Heart left ventricle (tissue), 16 donors: Measurements from ENCODE around the gene TRMT2A. TPM values are rescaled to one million over a fixed set of nuclear protein-coding genes. Genes with fewer than 3 reads are reported as not detected.

Experiments used
- ATAC-seq, 4 donors: fragments of 200-7000 bp; cut with Tn5 transposase; one replicate each; pipeline ENCODE4 v1.9.1; 2020 to 2022; ENCODE audit warnings: moderate library complexity in 4 of 4, mild to moderate bottlenecking in 3 of 4, moderate number of reproducible peaks in 1 of 4
- DNase-seq, 5 donors: peaks; one replicate each; pipeline ENCODE4 v3.0.0-alpha.2; 2020
- H3K27ac ChIP-seq, 12 donors: fragments of 200-600 bp; sonication (generic) in 4 of 12; one replicate each; pipeline versions ENCODE4 v1.5.0 to v1.8.0; 2016 to 2022; ENCODE audit warnings: mild to moderate bottlenecking in 2 of 12
- H3K27me3 ChIP-seq, 9 donors: fragments of 200-600 bp; sonication (generic) in 2 of 9; one replicate each; pipeline versions ENCODE4 v1.5.1 to v1.8.0; 2016 to 2022; ENCODE audit warnings: mild to moderate bottlenecking in 3 of 9
- H3K36me3 ChIP-seq, 9 donors: fragments of 200-600 bp; sonication (generic) in 2 of 9; one replicate each; pipeline versions ENCODE4 v1.5.0 to v1.8.0; 2018 to 2022; ENCODE audit warnings: mild to moderate bottlenecking in 2 of 9
- H3K4me1 ChIP-seq, 12 donors: fragments of 200-600 bp; sonication (generic) in 4 of 12; one replicate each; pipeline versions ENCODE4 v1.5.0 to v1.8.0; 2016 to 2022; ENCODE audit warnings: mild to moderate bottlenecking in 3 of 12
- H3K4me3 ChIP-seq, 12 donors: fragments of 200-600 bp; sonication (generic) in 4 of 12; one replicate each; pipeline versions ENCODE4 v1.5.0 to v1.8.0; 2017 to 2022; ENCODE audit warnings: mild to moderate bottlenecking in 9 of 12, moderate library complexity in 4 of 12
- H3K9me3 ChIP-seq, 12 donors: fragments of 200-600 bp; sonication (generic) in 4 of 12; one replicate each; pipeline versions ENCODE4 v1.5.0 to v1.8.0; 2016 to 2022; ENCODE audit warnings: mild to moderate bottlenecking in 1 of 12
- CTCF ChIP-seq, 12 donors: fragments of 200-600 bp; sonication (generic) in 4 of 12; IDR thresholded peaks; one replicate each; pipeline versions ENCODE4 v1.5.0 to v1.8.0; 2018 to 2022; ENCODE audit warnings: antibody characterized with exemption in 12 of 12, mild to moderate bottlenecking in 5 of 12
- POLR2A ChIP-seq, 2 donors: fragments of 450-650 bp; IDR thresholded peaks; one replicate each; pipeline ENCODE4 v1.6.1; 2017; ENCODE audit warnings: antibody characterized with exemption in 2 of 2, mild to moderate bottlenecking in 2 of 2, moderate library complexity in 2 of 2
- WGBS, 4 donors: extraction: QIAGEN DNeasy Blood & Tissue Kit in 2 of 4; methylation state at CpG; one replicate each; pipeline versions ENCODE4 v1.1.5 to v1.1.7; 2013 to 2018; 5-methylcytosine and 5-hydroxymethylcytosine counted together
- intact Hi-C, 10 donors: fragments of 100-400 bp; cut with DNase I; formaldehyde crosslinking; loops; one replicate each; pipeline versions ENCODE4 v1.11.1 to v1.14.2; 2022
- polyA plus RNA-seq, 2 donors: library from polyadenylated mRNA; stranded (reverse); fragments of 200-250 nt; gene quantifications; one replicate each; pipeline ENCODE4 v1.2.3, GENCODE V29; 2013
- total RNA-seq, 9 donors: library from RNA; depleted of rRNA in 2 of 9; stranded (reverse); fragments of >200 nt in 2 of 9; fragmentation: NEBNext Ultra II Directional in 3 of 9; extraction: Animal tissue kit (Norgen Biotek cat#: 25700) in 3 of 9; gene quantifications; one replicate each; pipeline versions ENCODE4 v1.1.0 to v1.2.4, GENCODE V29; 2016 to 2023
- donor health status: ischemic (EF 13 %, LVEDD 7.1; RV severe dilation, severe dysfunction).
- donor health status: healthy with polysubstance abuse.
- donor health status: DM: no; HTN: yes; CAD: no.
- donor health status: DM: no; HTN: no; CAD: no.
- donor health status: ischemic (EF 25% LVEDD 6.9; RV normal size, moderate dysfunction).
- donor health status: ischemic (EF 25% LVEDD 5.7; RV mildly dilated, moderate dysfunction).
- donor health status: healthy.
- donor health status: DM: yes; HTN: yes; CAD: no.
- donor health status: ischemic (EF 35%, LVEDD 5.7; RV mildly dilated, moderate dysfunction).
- donor health status: nonischemic (EF 11% LVEDD 7.7; RV severe dilation, severe dysfunction).
- donor health status: DM: yes; HTN: yes; CAD: no.
- donor health status: PGD.
- donor health status: ischemic (EF 29% LVEDD 5.4; RV normal size, mild dysfunction).
- donor health status: nonischemic (EF 23%, LVEDD 6.1; RV moderate dilation, normal function).

The TRMT2A gene
- total and polyA plus RNA-seq, 11 donors = 15.8 to 31.3 (median 20.2) TPM

- Histone ChIP-seq H3K27ac (no peak overlapping the region), H3K4me3 (no peak overlapping the region), H3K4me1 (peaks cover 3 to 22% (median 12%) of the 10 kb centered on the region in 12 donors), H3K36me3 (peaks cover 0 to 42% (median 28%) of the 10 kb centered on the region in 9 donors), H3K9me3 (no peaks in the 10 kb centered on the region), H3K27me3 (no peaks in the 10 kb centered on the region)
- intact Hi-C loops = loop anchor here in 4 of 10 donors (5.0 to 10.0 kb wide), 2 partner anchors 156 to 163 kb away; no protein-coding TSS in a partner anchor
- DNase-seq (no peak), ATAC-seq (no peak)
- no peak for TF ChIP-seq CTCF (IDR thresholded peaks at IDR 0.05)
- TF ChIP-seq POLR2A (IDR thresholded peaks at IDR 0.05) = no peak
- 45 to 71% (median 66%) methylated on average over 9 to 17 of the region's 17 CpGs for WGBS, 4 donors
Observed at GRCh38 chr22:20127869-20128618, 11.0 kb upstream of the TRMT2A start.

- no peak for ATAC-seq
- Histone ChIP-seq H3K4me3 (no peak overlapping the region), H3K9me3 (no peaks in the 10 kb centered on the region), H3K36me3 (peaks cover 0 to 43% (median 29%) of the 10 kb centered on the region in 9 donors), H3K27ac (no peak overlapping the region), H3K4me1 (peaks cover 0 to 16% (median 5%) of the 10 kb centered on the region in 12 donors), H3K27me3 (no peaks in the 10 kb centered on the region)
- no peak for TF ChIP-seq POLR2A (IDR thresholded peaks at IDR 0.05)
- no peak for TF ChIP-seq CTCF (IDR thresholded peaks at IDR 0.05)
- DNase-seq = no peak
- intact Hi-C loops = loop anchor here in 4 of 10 donors (5.0 to 10.0 kb wide), 2 partner anchors 155 to 163 kb away; no protein-coding TSS in a partner anchor
- WGBS, 4 donors = 85 to 91% (median 88%) methylated on average over 15 of the region's 15 CpGs
Observed at GRCh38 chr22:20127318-20127868, 10.4 kb upstream of the TRMT2A start.

GRCh38 chr22:20126284-20127029, 9.4 kb upstream of the TRMT2A start:
- H3K36me3 ChIP-seq = peaks cover 0 to 52% (median 38%) of the 10 kb centered on the region in 9 donors
- TF ChIP-seq CTCF (IDR thresholded peaks at IDR 0.05) = no peak
- no peak for DNase-seq
- peaks cover 0 to 11% (median 3%) of the 10 kb centered on the region in 12 donors for H3K4me1 ChIP-seq
- intact Hi-C loops = loop anchor here in 4 of 10 donors (5.0 to 10.0 kb wide), 2 partner anchors 154 to 162 kb away; no protein-coding TSS in a partner anchor
- 69 to 85% (median 77%) methylated on average over 15 to 19 of the region's 19 CpGs for WGBS, 4 donors
- no peak for ATAC-seq
- no peaks in the 10 kb centered on the region for H3K9me3 ChIP-seq
- H3K27ac ChIP-seq = no peak overlapping the region
- H3K4me3 ChIP-seq = no peak overlapping the region
- no peaks in the 10 kb centered on the region for H3K27me3 ChIP-seq
